ENCODE data around the gene BLOC1S2.
A peak's percentile ranks its signal among the peaks of the same experiment; 100 is the strongest.

DNA sequence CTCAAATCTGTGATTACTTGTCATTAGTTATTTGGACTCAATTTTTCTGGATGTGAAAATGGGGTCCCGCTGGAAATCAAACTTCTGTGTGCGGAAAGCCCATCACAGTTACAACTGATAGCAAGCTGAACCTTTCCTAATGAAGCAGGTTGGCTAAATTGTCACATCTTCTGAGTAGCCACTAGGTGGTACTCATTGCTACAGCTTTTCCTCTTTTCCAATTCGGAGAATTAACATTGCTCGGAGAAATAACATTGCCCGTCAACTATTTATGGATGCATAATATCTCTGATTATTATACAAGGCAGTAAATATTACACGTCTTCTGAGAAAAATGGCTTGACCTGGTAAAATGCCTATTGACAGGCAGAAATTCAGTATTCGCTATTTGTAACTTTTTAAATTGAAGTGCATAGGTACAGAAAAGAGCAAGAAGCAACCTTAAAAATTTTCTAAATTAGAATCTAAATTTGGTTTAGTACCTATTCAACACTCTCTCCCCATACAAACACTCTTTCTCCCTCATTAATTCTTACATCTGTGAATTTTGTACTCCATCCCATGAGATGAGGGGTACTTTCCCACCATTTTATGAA is 17.3 kb upstream of the BLOC1S2 start:
- TF ChIP-seq CTCF (IDR thresholded peaks at IDR 0.05) (peak in 1 of 2 donors; percentile 37), POLR2AphosphoS5 (IDR thresholded peaks at IDR 0.05) (no peak)

Measured in suprapubic skin (tissue), 3 donors.